ENCODE measurements around the gene ROBO1. TPM values are rescaled to one million over a fixed set of nuclear protein-coding genes. Genes with fewer than 3 reads are reported as not detected.

ROBO1 gene
- total and polyA plus RNA-seq, 2 of the 8 experiments (the other 6 are each of a cell fraction or from before 2014, with no cell fraction given): 51.4 to 91.0 TPM

- Histone ChIP-seq H3K56ac (replicated peaks; ENCODE audit: insufficient read length, low read depth, low read length) (no peak overlapping the region), H3K4me3 (ENCODE audit: extremely low read depth in 1 of 4, insufficient read depth in 2 of 4, low read depth in 3 of 4, low read length in 4 of 4) (no peak overlapping the region), H3K36me3 (ENCODE audit: control insufficient read depth in 2 of 4, insufficient read depth in 4 of 4, low read length in 3 of 4) (no peaks in the 10 kb centered on the region), H3K9me3 (ENCODE audit: insufficient read depth in 2 of 2, low read depth in 1 of 2, low read length in 1 of 2) (no peaks in the 10 kb centered on the region), H3K23ac (ENCODE audit: insufficient read length) (no peak overlapping the region), H3K23me2 (ENCODE audit: low read depth, low read length) (no peaks in the 10 kb centered on the region), H2BK12ac (ENCODE audit: low read depth, low read length) (no peak overlapping the region), H3K4me2 (ENCODE audit: insufficient read depth in 1 of 2, low read depth in 2 of 2, low read length in 2 of 2) (no peak overlapping the region), H2BK120ac (replicated peaks; ENCODE audit: low read depth, low read length) (no peak overlapping the region), H3K27me3 (replicated peaks in 1 of 4; ENCODE audit: control insufficient read depth in 3 of 4, extremely low read depth in 1 of 4, insufficient read depth in 3 of 4, low read length in 3 of 4) (no peaks in the 10 kb centered on the region), H4K8ac (ENCODE audit: extremely low read depth, insufficient read depth, low read length) (no peak overlapping the region), H3K4me1 (replicated peaks in 1 of 4; ENCODE audit: control insufficient read depth in 3 of 4, insufficient read depth in 4 of 4, low read length in 3 of 4) (no peaks in the 10 kb centered on the region), H3K14ac (ENCODE audit: insufficient read length) (no peak overlapping the region), H3K27ac (ENCODE audit: low read depth, low read length) (no peak overlapping the region), H4K20me1 (replicated peaks in 1 of 2; ENCODE audit: control insufficient read depth in 1 of 2, insufficient read depth in 2 of 2, low read length in 2 of 2) (no peaks in the 10 kb centered on the region), H2BK20ac (ENCODE audit: low read length) (no peak overlapping the region), H2BK5ac (ENCODE audit: low read depth, low read length) (no peak overlapping the region), H2BK15ac (ENCODE audit: low read length) (no peak overlapping the region), H4K5ac (ENCODE audit: insufficient read length, low read depth, low read length) (no peak overlapping the region), H4K91ac (replicated peaks; ENCODE audit: insufficient read length, low read length) (no peak overlapping the region), H2AK5ac (ENCODE audit: low read depth, low read length) (no peak overlapping the region), H3K18ac (ENCODE audit: extremely low read depth, low read length) (no peak overlapping the region), H3K79me2 (ENCODE audit: control insufficient read depth in 1 of 2, insufficient read depth in 2 of 2, low read length in 2 of 2) (no peaks in the 10 kb centered on the region), H3K9ac (replicated peaks in 1 of 4; ENCODE audit: extremely low read depth in 1 of 4, low read depth in 3 of 4, low read length in 3 of 4) (no peak overlapping the region), H2AFZ (ENCODE audit: low read length) (0 out of 2 replicates have a peak overlapping the region, but pooled peaks have one; percentile 62), H3K79me1 (ENCODE audit: low read depth, low read length) (no peaks in the 10 kb centered on the region), H3K4ac (replicated peaks; ENCODE audit: insufficient read length, low read depth, low read length) (no peak overlapping the region)
- 86% methylated on average over 1 of the region's 1 CpG; no CpG with 5 or more reads in 1 of the 2 experiments for WGBS, 2 experiments (ENCODE audit: extremely low coverage in 1 of 2, insufficient coverage in 1 of 2, insufficient read length in 1 of 2, insufficient replicate concordance in 2 of 2, low coverage in 1 of 2, low lambda C conversion rate in 2 of 2, missing lambda C conversion rate in 1 of 2)
- ChIA-PET CTCF (ENCODE audit: partially characterized antibody) (no interaction called here), POLR2A (ENCODE audit: partially characterized antibody) (no interaction called here)
- DNase-seq (ENCODE audit: low read depth in 1 of 2, low spot score in 2 of 2) (no peak), FAIRE-seq (no peak)
- TF ChIP-seq CHD1 (IDR thresholded peaks at IDR 0.05; ENCODE audit: low read depth, low read length): no peak
- no peak for TF ChIP-seq TAF1 (IDR thresholded peaks at IDR 0.05; ENCODE audit: low read depth, low read length)
- TF ChIP-seq KDM5A (IDR thresholded peaks at IDR 0.05; ENCODE audit: low read length): no peak
- no peak for TF ChIP-seq YY1 (IDR thresholded peaks at IDR 0.05; ENCODE audit: low read depth, low read length)
- no peak for TF ChIP-seq SP1 (IDR thresholded peaks at IDR 0.05; ENCODE audit: low read depth, low read length)
- no peak for TF ChIP-seq RFX5 (IDR thresholded peaks at IDR 0.05; ENCODE audit: borderline replicate concordance, low read depth, low read length)
- TF ChIP-seq POU5F1 (IDR thresholded peaks at IDR 0.05; ENCODE audit: low read depth, low read length): no peak
- no peak for TF ChIP-seq BCL11A (IDR thresholded peaks at IDR 0.05; ENCODE audit: low read depth in 2 of 2, low read length in 2 of 2)
- no peak for TF ChIP-seq KDM4A (IDR thresholded peaks at IDR 0.05; ENCODE audit: low read depth, low read length, severe bottlenecking)
- no peak for TF ChIP-seq SRF (IDR thresholded peaks at IDR 0.05; ENCODE audit: low read depth, low read length)
- no peak for TF ChIP-seq SIX5 (IDR thresholded peaks at IDR 0.05; ENCODE audit: low read depth, low read length)
- TF ChIP-seq TAF7 (optimal IDR thresholded peaks at IDR 0.05; ENCODE audit: borderline replicate concordance, low read depth, low read length): no peak
- TF ChIP-seq GTF2F1 (IDR thresholded peaks at IDR 0.05; ENCODE audit: borderline replicate concordance, low read depth, low read length): no peak
- no peak for TF ChIP-seq POLR2AphosphoS5 (IDR thresholded peaks at IDR 0.05; ENCODE audit: low read depth, low read length)
- TF ChIP-seq RBBP5 (IDR thresholded peaks at IDR 0.05; ENCODE audit: borderline replicate concordance, low read depth, low read length): no peak
Measured at GRCh38 chr3:79461129-79461792, 306.5 kb downstream of the ROBO1 start.
